Activated CD4-positive, alpha-beta T cell treated with anti-CD3 and anti-CD28 coated beads for 36 hours (primary cell): ENCODE results near the gene RHBDD2. TPM values are rescaled to one million over a fixed set of nuclear protein-coding genes. Genes with fewer than 3 reads are reported as not detected.

ENCODE experiments used
- ATAC-seq: fragments of 200-7000 bp; cut with Tn5 transposase; one replicate; pipeline ENCODE4 v1.10.0; 2021; ENCODE audit warnings: mild to moderate bottlenecking, moderate library complexity
- CTCF ChIA-PET: fragments of 350-600 bp; sonication (Branson Sonifier 250); formaldehyde crosslinking; loops from one replicate; lab custom pipeline; 2021; ENCODE audit warnings: antibody characterized with exemption; lab: Charles Lee
- POLR2A ChIA-PET: fragments of 350-600 bp; sonication (Branson Sonifier 250); formaldehyde crosslinking; loops from one replicate; lab custom pipeline; 2021; ENCODE audit warnings: antibody characterized with exemption, inconsistent platforms; lab: Charles Lee
- DNase-seq: peaks from one replicate; pipeline ENCODE4 v3.0.0-alpha.2; 2020
- H3K27ac Mint-ChIP-seq: one replicate; pipeline ENCODE4 v1.8.0; 2021; ENCODE audit warnings: mixed read lengths
- H3K27me3 Mint-ChIP-seq: one replicate; pipeline ENCODE4 v1.8.0; 2021; ENCODE audit warnings: mixed read lengths
- H3K36me3 Mint-ChIP-seq: one replicate; pipeline ENCODE4 v1.8.0; 2021; ENCODE audit warnings: low read depth, mixed read lengths
- H3K4me1 Mint-ChIP-seq: one replicate; pipeline ENCODE4 v1.8.0; 2021; ENCODE audit warnings: mixed read lengths
- H3K4me3 Mint-ChIP-seq: one replicate; pipeline ENCODE4 v1.8.0; 2021; ENCODE audit warnings: mild to moderate bottlenecking, moderate library complexity, mixed read lengths
- H3K9me3 Mint-ChIP-seq: one replicate; pipeline ENCODE4 v1.8.0; 2021; ENCODE audit warnings: low read depth, mixed read lengths
- intact Hi-C, 2 experiments: fragments of 100-400 bp; cut with DNase I in 1 of 2; cut with micrococcal nuclease in 1 of 2; formaldehyde crosslinking; loops; one replicate each; pipeline versions ENCODE4 v1.14.2 to v1.15.1; 2022 to 2024; cut with DNase I, micrococcal nuclease
- total RNA-seq, 2 experiments: library from RNA; stranded (reverse); gene quantifications; one replicate each; pipeline ENCODE4 v1.2.3, GENCODE V29; 2021

The RHBDD2 gene
- total RNA-seq, 2 experiments from 2014 or later: 21.6 to 23.2 TPM

DNA sequence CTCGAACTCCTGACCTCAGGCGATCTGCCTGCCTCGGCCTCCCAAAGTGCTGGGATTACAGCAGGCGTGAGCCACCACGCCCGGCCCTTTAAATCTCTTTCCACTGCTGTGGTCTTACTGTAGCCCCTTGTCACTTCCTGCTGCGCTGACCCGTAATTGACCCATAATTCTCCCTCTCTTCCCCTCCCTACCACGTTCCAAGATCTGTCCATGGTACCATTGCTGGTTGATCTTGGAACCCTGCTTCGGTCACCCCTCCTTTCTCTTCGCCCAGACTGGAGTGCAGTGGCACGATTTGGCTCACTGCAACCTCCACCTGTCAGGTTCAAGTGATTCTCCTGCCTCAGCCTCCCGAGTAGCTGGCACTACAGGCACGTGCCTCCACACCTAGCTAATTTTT is 42.6 kb downstream of the RHBDD2 start:
- H3K27ac Mint-ChIP-seq: no peak overlapping the region
- ATAC-seq: no peak

DNA sequence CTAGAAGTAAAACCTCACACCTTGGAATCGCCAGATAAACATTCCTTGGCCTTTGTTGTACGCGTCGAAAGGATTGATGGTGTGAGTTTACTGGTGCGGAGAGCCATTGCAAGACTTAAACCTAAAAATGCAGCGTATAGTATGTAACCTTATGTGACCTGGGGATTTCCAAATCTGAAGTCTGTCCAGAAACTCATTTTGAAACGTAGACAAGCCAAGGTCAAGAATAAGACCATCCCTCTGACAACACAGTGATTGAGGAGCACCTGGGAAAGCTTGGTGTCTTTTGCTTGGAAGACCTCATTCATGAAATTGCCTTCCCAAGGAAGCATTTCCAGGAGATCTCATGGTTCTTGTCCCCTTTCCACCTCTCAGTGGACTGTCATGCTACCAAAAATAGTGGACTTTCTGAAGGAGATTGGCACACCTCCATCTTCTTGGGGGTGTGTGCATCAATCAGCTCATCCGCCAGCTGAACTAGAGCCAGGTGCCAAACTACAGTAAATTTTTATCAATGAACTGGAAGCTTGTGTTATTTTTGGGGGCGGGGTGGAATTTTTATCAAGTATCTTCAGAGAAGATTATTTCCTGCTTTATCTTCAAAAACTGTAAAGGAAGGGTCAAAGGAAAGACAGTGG is 44.3 kb downstream of the RHBDD2 start:
- H3K27me3 Mint-ChIP-seq: no peaks in the 10 kb centered on the region
- no peak for ATAC-seq

More for the DNA sequence above, 42.6 kb downstream of the RHBDD2 start:
- Mint-ChIP-seq H3K4me1 (peaks cover 36% of the 10 kb centered on the region), H3K27me3 (no peaks in the 10 kb centered on the region), H3K9me3 (no peaks in the 10 kb centered on the region), H3K36me3 (peaks cover 5% of the 10 kb centered on the region), H3K4me3 (no peak overlapping the region)
- DNase-seq: no peak
- CTCF ChIA-PET: interaction anchor here (1.1 kb wide), 2 partner anchors 25 to 99 kb away, joined by 4 read pairs; no protein-coding TSS in a partner anchor
- intact Hi-C loops: loop anchor here in 1 of 2 experiments (5.0 kb wide), 1 partner anchor 144 kb away; no protein-coding TSS in a partner anchor
- POLR2A ChIA-PET: interaction anchor here (1.1 kb wide), 1 partner anchor 55 kb away, joined by 8 read pairs; no protein-coding TSS in a partner anchor

DNA sequence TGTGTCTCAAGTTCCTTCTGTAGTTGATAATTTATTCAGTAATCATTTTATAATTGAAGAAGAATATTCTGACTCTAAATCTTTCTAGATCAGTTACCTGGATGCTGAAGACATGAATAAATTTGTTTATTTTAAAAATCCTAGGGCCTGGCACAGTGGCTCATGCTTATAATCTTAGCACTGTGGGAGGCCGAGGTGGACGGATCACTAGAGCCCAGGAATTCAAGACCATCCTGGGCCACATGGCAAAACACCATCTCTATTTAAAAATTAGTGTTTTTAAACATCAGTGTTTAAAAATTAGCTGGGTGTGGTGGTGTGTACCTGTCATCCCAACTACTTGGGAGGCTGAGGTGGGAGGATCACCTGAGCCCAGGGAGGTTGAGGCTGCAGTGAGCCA is 45.4 kb downstream of the RHBDD2 start:
- Mint-ChIP-seq H3K9me3 (no peaks in the 10 kb centered on the region), H3K4me1 (peaks cover 33% of the 10 kb centered on the region), H3K27ac (no peak overlapping the region), H3K36me3 (peaks cover 9% of the 10 kb centered on the region), H3K4me3 (no peak overlapping the region), H3K27me3 (no peaks in the 10 kb centered on the region)
- intact Hi-C loops: loop anchor here in 1 of 2 experiments (5.0 kb wide), 1 partner anchor 147 kb away; no protein-coding TSS in a partner anchor
- ChIA-PET POLR2A (no interaction called here), CTCF (interaction anchor here (0.7 kb wide), 1 partner anchor 60 kb away, joined by 3 read pairs; no protein-coding TSS in a partner anchor)
- DNase-seq (no peak), ATAC-seq (no peak)

More for the DNA sequence above, 44.3 kb downstream of the RHBDD2 start:
- ChIA-PET POLR2A (no interaction called here), CTCF (interaction anchor here (1.2 kb wide), 1 partner anchor 87 kb away, joined by 3 read pairs; no protein-coding TSS in a partner anchor)
- H3K4me1 Mint-ChIP-seq: peaks cover 34% of the 10 kb centered on the region
- intact Hi-C loops: loop anchor here in 1 of 2 experiments (5.0 kb wide), 1 partner anchor 146 kb away; no protein-coding TSS in a partner anchor
- no peaks in the 10 kb centered on the region for H3K9me3 Mint-ChIP-seq
- peaks cover 5% of the 10 kb centered on the region for H3K36me3 Mint-ChIP-seq
- H3K4me3 Mint-ChIP-seq: no peak overlapping the region
- no peak for DNase-seq
- no peak overlapping the region for H3K27ac Mint-ChIP-seq

DNA sequence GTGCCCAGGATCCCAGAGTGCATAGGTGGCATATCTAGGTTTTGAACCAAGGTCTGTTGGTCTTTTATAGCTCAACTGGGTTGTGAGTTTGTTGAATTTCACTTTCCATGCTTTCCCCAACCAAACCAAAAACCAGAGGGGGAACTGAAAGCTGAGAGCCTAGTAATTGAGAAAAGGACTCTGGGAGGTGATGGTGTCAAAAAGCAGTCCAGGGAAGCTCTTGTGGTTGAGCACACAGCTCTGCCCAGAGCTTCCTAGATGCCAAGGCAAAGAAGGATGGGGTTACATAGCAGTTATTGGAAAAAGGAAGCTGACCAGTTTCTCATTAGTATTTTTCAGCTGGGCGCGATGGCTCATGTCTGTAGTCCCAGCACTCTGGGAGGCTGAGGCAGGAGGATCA is 46.1 kb downstream of the RHBDD2 start:
- Mint-ChIP-seq H3K27me3 (no peaks in the 10 kb centered on the region), H3K4me1 (peaks cover 29% of the 10 kb centered on the region), H3K27ac (no peak overlapping the region), H3K4me3 (no peak overlapping the region), H3K9me3 (no peaks in the 10 kb centered on the region), H3K36me3 (peaks cover 9% of the 10 kb centered on the region)
- intact Hi-C loops: loop anchor here in 1 of 2 experiments (5.0 kb wide), 1 partner anchor 148 kb away; no protein-coding TSS in a partner anchor
- ATAC-seq (no peak), DNase-seq (no peak)
- ChIA-PET POLR2A (no interaction called here), CTCF (interaction anchor here (0.6 to 0.7 kb wide), 2 partner anchors 61 to 65 kb away, joined by 3 read pairs; no protein-coding TSS in a partner anchor)

DNA sequence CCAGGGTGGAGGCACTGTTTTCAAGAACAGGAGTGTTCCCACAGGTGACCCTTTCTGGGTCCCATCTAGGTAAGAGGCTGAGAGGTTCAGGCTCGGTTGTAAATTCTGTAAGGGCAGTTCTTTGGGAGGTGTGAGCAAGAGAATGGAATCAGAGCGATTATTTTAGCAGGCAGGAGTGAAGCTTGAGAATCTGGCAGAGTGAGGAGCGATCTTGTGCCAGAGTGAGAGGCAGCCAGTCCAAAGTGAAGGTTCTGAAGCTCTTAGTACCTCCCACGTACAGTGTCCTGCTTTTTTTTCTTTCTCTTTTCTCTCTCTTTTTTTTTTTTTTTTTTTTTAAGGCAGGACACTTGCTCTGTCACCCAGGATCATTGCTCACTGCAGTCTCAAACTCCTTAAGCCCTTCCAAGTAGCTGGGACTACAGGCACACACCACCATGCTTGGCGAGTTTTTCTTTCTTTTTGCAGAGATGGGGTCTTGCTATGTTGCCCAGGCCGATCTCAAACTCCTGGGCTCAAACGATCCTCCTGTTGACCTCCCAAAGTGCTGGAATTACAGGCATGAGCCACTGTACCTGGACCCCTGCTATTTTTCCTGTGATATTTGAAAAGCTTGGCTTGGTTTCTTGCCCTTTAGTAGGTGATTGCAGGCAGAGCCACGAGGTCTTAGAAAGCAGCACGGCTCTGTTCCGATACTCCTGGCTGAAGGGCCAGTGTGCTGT is 47.0 kb downstream of the RHBDD2 start:
- ATAC-seq: no peak
- peaks cover 8% of the 10 kb centered on the region for H3K36me3 Mint-ChIP-seq
- ChIA-PET CTCF (interaction anchor here (0.6 to 1.6 kb wide), 3 partner anchors 66 to 118 kb away, joined by 3 to 5 read pairs (median 4); no protein-coding TSS in a partner anchor), POLR2A (interaction anchor here (1.0 kb wide), 1 partner anchor 10 kb away, joined by 4 read pairs; no protein-coding TSS in a partner anchor)
- no peaks in the 10 kb centered on the region for H3K9me3 Mint-ChIP-seq
- intact Hi-C loops: no loop called here
- H3K27ac Mint-ChIP-seq: no peak overlapping the region
- no peak for DNase-seq
- H3K4me1 Mint-ChIP-seq: peaks cover 21% of the 10 kb centered on the region
- H3K4me3 Mint-ChIP-seq: no peak overlapping the region
- no peaks in the 10 kb centered on the region for H3K27me3 Mint-ChIP-seq

DNA sequence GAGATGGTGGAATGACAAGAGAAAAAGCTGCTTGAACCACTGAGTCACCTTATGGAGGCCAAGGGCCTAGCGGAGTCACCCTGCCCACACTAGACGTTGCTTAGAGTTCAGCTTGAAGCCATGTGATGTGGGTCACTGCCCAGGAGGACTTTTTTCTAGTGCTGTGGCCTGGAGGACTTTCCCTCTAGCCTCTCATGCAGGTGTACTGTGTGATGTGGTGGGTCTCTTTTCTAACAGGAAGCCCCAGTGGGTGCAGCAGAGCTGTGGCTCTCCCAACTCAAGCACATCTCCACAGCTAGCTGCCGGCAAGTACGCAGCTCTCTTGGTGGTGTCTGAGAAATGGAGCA is 49.7 kb downstream of the RHBDD2 start:
- DNase-seq (peak; percentile 27), ATAC-seq (peak; percentile 72)
- Mint-ChIP-seq H3K9me3 (no peaks in the 10 kb centered on the region), H3K27ac (peak overlapping the region; percentile 58), H3K36me3 (peaks cover 6% of the 10 kb centered on the region), H3K4me3 (no peak overlapping the region), H3K4me1 (peaks cover 12% of the 10 kb centered on the region), H3K27me3 (no peaks in the 10 kb centered on the region)
- intact Hi-C loops: no loop called here
- POLR2A ChIA-PET: interaction anchor here (1.2 kb wide), 1 partner anchor 12 kb away, joined by 3 read pairs; no protein-coding TSS in a partner anchor
- CTCF ChIA-PET: interaction anchor here (0.9 to 1.2 kb wide), 3 partner anchors 15 to 82 kb away, joined by 3 read pairs; no protein-coding TSS in a partner anchor

DNA sequence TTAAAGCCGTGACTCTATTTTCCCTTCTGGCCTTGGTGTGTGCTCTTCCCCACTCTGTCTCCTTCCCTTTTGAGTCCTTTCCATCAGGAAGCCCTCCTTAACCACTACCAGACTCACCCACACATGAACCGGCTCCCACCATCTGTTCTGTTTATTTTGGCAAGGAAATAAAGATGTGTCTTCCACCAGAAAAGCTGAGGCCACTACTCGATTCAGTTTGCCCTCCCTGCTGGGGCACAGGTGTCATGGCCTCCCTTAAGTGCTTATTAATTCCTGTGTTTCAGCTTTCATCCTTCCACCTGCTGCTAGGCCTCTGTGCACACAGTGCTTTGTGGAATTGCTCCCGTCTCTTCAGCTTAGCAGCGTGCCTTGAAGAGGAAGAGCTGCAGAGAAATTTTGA is 52.8 kb downstream of the RHBDD2 start:
- intact Hi-C loops: no loop called here
- Mint-ChIP-seq H3K4me1 (peaks cover 8% of the 10 kb centered on the region), H3K27me3 (no peaks in the 10 kb centered on the region), H3K27ac (no peak overlapping the region), H3K9me3 (no peaks in the 10 kb centered on the region), H3K4me3 (no peak overlapping the region), H3K36me3 (peaks cover 7% of the 10 kb centered on the region)
- ATAC-seq: no peak
- ChIA-PET POLR2A (no interaction called here), CTCF (interaction anchor here (0.6 kb wide), 1 partner anchor 48 kb away, joined by 3 read pairs; no protein-coding TSS in a partner anchor)
- no peak for DNase-seq

DNA sequence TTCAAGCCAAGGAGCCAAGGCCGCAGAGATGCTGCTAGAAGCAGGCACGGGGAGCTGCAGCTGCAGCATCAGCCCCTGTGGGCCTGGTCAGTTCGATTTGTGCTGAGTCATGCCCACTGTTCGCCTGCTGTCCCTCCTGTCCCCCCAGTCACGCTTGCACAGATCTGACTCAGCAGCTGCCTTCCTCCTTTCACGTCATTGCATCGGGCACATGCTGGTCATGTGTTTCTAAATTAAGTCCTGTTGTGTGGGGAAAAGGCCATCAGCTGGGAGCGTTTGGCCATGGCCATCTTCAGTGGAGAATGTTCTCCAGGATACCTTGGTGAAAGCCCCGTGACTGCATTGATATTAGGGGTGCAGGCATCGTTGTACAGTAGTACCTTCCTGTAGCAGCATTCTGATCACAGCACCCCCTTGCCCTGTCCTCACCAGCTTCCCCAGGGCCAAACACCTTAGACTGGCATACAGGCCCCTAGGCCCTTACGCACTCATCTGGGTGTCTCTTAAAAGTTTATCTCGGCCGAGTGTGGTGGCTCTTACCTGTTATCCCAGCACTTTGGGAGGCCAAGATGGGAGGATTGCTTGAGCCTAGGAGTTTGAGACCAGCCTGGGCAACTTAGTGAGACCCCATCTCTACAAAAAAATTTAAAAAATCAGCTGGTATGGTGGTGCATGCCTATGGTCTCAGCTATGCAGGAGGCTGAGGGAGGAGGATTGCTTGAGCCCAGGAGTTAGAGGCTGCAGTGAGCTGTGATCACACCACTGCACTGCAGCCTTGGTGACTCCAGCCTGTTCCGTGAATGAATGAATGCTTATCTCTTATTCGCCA is 59.3 kb downstream of the RHBDD2 start:
- ATAC-seq (no peak), DNase-seq (no peak)
- no peaks in the 10 kb centered on the region for H3K27me3 Mint-ChIP-seq
- no peaks in the 10 kb centered on the region for H3K9me3 Mint-ChIP-seq
- ChIA-PET POLR2A (interaction anchor here (0.7 kb wide), 1 partner anchor 57 kb away, joined by 4 read pairs; no protein-coding TSS in a partner anchor), CTCF (interaction anchor here (0.6 kb wide), 1 partner anchor 212 kb away, joined by 3 read pairs; no protein-coding TSS in a partner anchor)
- no peak overlapping the region for H3K4me3 Mint-ChIP-seq
- peaks cover 3% of the 10 kb centered on the region for H3K36me3 Mint-ChIP-seq
- H3K4me1 Mint-ChIP-seq: peaks cover 2% of the 10 kb centered on the region
- intact Hi-C loops: no loop called here
- no peak overlapping the region for H3K27ac Mint-ChIP-seq
